ENCODE data around the gene EFHC1.
A peak's percentile ranks its signal among the peaks of the same experiment; 100 is the strongest.

EFHC1 gene

GRCh38 chr6:52496631-52497030 is 76.5 kb downstream of the EFHC1 start:
- H3K4me2 ChIP-seq (ENCODE audit: low read length) = no peak overlapping the region
- H3K36me3 ChIP-seq (ENCODE audit: insufficient read depth, low read length) = peaks cover 60% of the 10 kb centered on the region
- no peak overlapping the region for H3K4me3 ChIP-seq (ENCODE audit: low read length)
- H3K4me1 ChIP-seq (ENCODE audit: control insufficient read depth, insufficient read depth, low read length) = peaks cover 35% of the 10 kb centered on the region
- no peaks in the 10 kb centered on the region for H3K27me3 ChIP-seq (ENCODE audit: control insufficient read depth, insufficient read depth, low read length)
- H3K9me3 ChIP-seq (replicated peaks; ENCODE audit: low read length) = no peaks in the 10 kb centered on the region
- H3K9ac ChIP-seq (ENCODE audit: low read depth, low read length) = no peak overlapping the region

DNA sequence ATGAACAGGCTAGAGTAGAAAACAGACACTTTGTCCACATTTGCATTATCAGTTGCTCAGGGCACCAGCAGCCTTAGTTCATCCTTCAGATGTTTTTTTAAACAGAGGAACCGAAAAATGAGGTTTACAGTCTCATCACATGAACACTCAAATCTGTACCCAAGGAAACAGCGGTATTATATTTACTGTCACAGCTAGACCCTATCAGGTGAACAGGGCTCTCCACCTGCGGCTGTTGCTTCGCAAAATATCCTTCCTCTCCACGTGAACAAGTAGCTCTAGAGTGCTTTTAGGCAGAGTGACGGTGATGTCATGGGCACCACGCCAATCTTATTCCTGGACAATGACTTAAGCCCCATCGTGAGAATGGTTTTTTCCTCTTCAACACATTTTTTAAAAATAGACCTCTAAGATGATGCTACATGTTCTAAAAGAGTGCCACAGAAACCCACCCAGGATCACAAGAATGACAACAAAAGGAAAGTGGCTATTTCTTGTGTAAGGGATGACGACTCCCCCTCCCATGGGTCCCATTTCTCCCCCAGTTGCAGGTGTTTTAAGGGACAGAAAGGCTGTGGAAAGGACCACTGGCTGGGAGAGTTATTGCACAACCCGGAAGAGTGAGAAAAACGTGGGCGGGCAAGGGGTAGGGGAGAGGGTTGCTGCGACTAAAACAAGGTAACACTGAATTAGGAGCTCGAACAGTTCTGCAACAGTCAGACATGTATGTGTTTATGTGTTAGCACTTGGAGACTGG is 77.7 kb downstream of the EFHC1 start:
- Histone ChIP-seq H3K9ac (ENCODE audit: low read depth, low read length) (no peak overlapping the region), H3K4me1 (ENCODE audit: control insufficient read depth, insufficient read depth, low read length) (peaks cover 35% of the 10 kb centered on the region), H3K9me3 (replicated peaks; ENCODE audit: low read length) (no peaks in the 10 kb centered on the region), H3K4me3 (ENCODE audit: low read length) (no peak overlapping the region), H3K27me3 (ENCODE audit: control insufficient read depth, insufficient read depth, low read length) (no peaks in the 10 kb centered on the region), H3K4me2 (ENCODE audit: low read length) (no peak overlapping the region), H3K36me3 (ENCODE audit: insufficient read depth, low read length) (peaks cover 72% of the 10 kb centered on the region)

DNA sequence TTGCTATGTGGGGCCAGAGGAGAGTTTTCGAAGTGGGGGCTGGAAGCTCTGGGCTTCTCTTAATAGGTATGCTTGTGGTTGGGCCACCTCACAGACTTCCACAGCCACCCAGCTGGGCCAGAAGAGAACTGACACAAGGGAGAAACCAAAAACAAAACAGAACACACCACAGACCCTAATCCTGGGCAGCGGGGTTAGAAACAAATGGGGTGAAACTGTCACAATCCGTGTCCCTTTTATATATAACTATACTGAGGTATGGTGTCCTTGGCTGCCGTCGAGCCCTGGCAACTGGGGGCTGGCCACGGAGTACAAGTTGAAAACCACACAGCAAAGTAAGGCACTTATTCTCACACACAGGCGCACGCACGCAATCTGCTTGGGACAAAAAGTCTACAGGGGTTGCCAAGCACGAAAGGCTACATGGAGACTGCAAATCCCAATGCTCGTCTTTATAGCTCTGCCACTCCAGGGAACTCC is 78.4 kb downstream of the EFHC1 start:
- Histone ChIP-seq H3K9me3 (replicated peaks; ENCODE audit: low read length) (no peaks in the 10 kb centered on the region), H3K4me2 (ENCODE audit: low read length) (no peak overlapping the region), H3K36me3 (ENCODE audit: insufficient read depth, low read length) (peaks cover 79% of the 10 kb centered on the region), H3K4me1 (ENCODE audit: control insufficient read depth, insufficient read depth, low read length) (peaks cover 41% of the 10 kb centered on the region), H3K9ac (ENCODE audit: low read depth, low read length) (no peak overlapping the region), H3K4me3 (ENCODE audit: low read length) (no peak overlapping the region), H3K27me3 (ENCODE audit: control insufficient read depth, insufficient read depth, low read length) (no peaks in the 10 kb centered on the region)

GRCh38 chr6:52499026-52499425 is 78.9 kb downstream of the EFHC1 start:
- Histone ChIP-seq H3K9me3 (replicated peaks; ENCODE audit: low read length) (no peaks in the 10 kb centered on the region), H3K4me1 (ENCODE audit: control insufficient read depth, insufficient read depth, low read length) (peaks cover 46% of the 10 kb centered on the region), H3K4me2 (ENCODE audit: low read length) (no peak overlapping the region), H3K36me3 (ENCODE audit: insufficient read depth, low read length) (peaks cover 82% of the 10 kb centered on the region), H3K9ac (ENCODE audit: low read depth, low read length) (peak overlapping the region; percentile 0), H3K27me3 (ENCODE audit: control insufficient read depth, insufficient read depth, low read length) (no peaks in the 10 kb centered on the region), H3K4me3 (ENCODE audit: low read length) (no peak overlapping the region)

DNA sequence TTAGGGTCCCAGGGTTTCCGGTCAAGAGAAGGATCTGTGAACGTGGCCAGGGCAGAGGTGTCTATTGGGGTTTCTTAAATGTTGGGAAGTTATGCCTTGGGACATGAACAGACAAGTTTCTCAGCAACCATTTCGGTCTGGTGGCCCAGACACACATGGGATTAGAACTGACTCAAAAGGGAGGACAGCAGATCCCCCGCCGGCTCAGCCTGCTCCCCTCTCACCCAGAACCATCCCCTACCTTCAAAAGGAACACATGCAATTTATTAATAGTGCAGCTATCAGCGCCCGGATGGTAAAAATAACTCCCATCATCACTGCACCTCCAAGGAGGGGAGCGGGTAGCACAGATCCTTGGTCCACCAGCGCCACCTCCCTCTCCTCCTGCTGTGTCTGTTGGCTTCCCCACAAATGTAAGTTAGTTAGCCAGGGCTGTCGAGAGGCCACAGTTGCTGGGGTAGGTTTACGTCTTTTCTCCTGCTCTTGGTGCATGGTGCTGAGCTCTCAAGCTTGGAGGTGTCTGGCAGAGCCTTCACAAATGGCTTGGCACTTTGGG is 79.6 kb downstream of the EFHC1 start:
- H3K27me3 ChIP-seq (ENCODE audit: control insufficient read depth, insufficient read depth, low read length) = no peaks in the 10 kb centered on the region
- H3K9me3 ChIP-seq (replicated peaks; ENCODE audit: low read length) = no peaks in the 10 kb centered on the region
- H3K9ac ChIP-seq (ENCODE audit: low read depth, low read length) = peak overlapping the region; percentile 0
- peaks cover 89% of the 10 kb centered on the region for H3K36me3 ChIP-seq (ENCODE audit: insufficient read depth, low read length)
- H3K4me1 ChIP-seq (ENCODE audit: control insufficient read depth, insufficient read depth, low read length) = peaks cover 53% of the 10 kb centered on the region
- H3K4me2 ChIP-seq (ENCODE audit: low read length) = no peak overlapping the region
- H3K4me3 ChIP-seq (ENCODE audit: low read length) = no peak overlapping the region

GRCh38 chr6:52500238-52501129 is 80.3 kb downstream of the EFHC1 start:
- H3K36me3 ChIP-seq (ENCODE audit: insufficient read depth, low read length) = peaks cover 89% of the 10 kb centered on the region
- H3K4me2 ChIP-seq (ENCODE audit: low read length) = no peak overlapping the region
- no peak overlapping the region for H3K9ac ChIP-seq (ENCODE audit: low read depth, low read length)
- H3K4me1 ChIP-seq (ENCODE audit: control insufficient read depth, insufficient read depth, low read length) = peaks cover 60% of the 10 kb centered on the region
- no peaks in the 10 kb centered on the region for H3K9me3 ChIP-seq (replicated peaks; ENCODE audit: low read length)
- no peaks in the 10 kb centered on the region for H3K27me3 ChIP-seq (ENCODE audit: control insufficient read depth, insufficient read depth, low read length)
- H3K4me3 ChIP-seq (ENCODE audit: low read length) = no peak overlapping the region

DNA sequence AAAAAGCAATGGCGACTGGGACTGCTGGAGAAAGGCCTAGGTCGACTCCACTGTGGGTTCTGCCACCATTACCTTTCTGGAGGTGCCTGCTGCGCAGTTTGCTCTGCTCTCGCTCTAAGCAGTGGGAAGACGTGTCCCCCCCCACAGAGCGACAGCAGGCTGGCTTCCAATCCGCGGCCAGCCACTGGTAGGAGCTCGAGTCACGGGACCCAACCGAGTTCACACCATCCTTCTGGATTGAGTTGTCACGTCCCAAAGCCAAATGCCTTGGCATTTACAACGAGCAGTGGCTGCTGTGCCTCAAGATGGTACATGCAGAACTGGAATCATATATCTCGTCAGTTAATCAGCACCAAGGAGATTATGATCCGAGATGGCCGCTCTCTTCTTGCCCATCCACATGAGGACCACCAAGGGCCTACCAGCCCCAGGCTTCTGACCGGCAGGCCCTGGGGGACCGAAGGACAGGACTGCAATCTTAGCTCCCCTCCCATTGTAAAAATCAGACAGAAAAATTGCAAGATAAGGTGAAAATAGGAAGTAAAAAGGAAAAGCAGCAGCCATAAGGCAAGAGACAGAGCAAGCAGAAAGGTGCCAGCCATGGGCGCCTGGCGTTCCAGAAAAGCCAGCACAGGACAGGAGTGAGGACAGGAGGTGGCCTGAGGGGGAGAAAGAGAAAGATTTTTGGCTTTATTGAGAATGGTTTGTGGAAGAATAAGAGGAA is 82.3 kb downstream of the EFHC1 start:
- no peaks in the 10 kb centered on the region for H3K27me3 ChIP-seq (ENCODE audit: control insufficient read depth, insufficient read depth, low read length)
- no peak overlapping the region for H3K4me2 ChIP-seq (ENCODE audit: low read length)
- H3K9ac ChIP-seq (ENCODE audit: low read depth, low read length) = peak overlapping the region; percentile 16
- peaks cover 93% of the 10 kb centered on the region for H3K36me3 ChIP-seq (ENCODE audit: insufficient read depth, low read length)
- H3K9me3 ChIP-seq (replicated peaks; ENCODE audit: low read length) = no peaks in the 10 kb centered on the region
- peaks cover 76% of the 10 kb centered on the region for H3K4me1 ChIP-seq (ENCODE audit: control insufficient read depth, insufficient read depth, low read length)
- no peak overlapping the region for H3K4me3 ChIP-seq (ENCODE audit: low read length)

DNA sequence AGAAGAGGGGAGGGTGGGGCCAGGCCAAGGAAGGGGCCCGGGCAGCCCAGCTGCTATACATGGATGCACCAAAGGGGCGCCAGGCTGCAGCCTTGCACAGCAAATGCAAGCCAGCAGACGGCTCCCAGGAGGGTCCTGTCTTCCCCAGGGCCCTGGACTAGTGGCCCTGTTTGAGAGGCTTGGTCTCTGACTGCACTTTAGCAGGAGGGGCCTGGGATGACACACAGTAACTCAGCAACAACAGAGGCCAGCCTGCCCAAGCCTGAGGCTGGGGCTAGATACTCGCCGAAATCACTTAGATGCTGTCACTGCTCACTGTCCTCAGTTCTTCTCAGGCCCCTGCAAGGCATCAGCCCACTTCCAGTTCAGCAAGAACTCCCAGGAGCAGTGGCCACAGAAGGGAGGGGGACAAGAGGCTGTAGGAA is 83.2 kb downstream of the EFHC1 start:
- no peak overlapping the region for H3K4me3 ChIP-seq (ENCODE audit: low read length)

GRCh38 chr6:52503851-52504781 is 84.0 kb downstream of the EFHC1 start:
- no peaks in the 10 kb centered on the region for H3K27me3 ChIP-seq (ENCODE audit: control insufficient read depth, insufficient read depth, low read length)
- H3K36me3 ChIP-seq (ENCODE audit: insufficient read depth, low read length) = peaks cover 95% of the 10 kb centered on the region
- no peaks in the 10 kb centered on the region for H3K9me3 ChIP-seq (replicated peaks; ENCODE audit: low read length)
- peak overlapping the region; percentile 53 for H3K9ac ChIP-seq (ENCODE audit: low read depth, low read length)
- peak overlapping the region; percentile 53 for H3K4me2 ChIP-seq (ENCODE audit: low read length)
- peaks cover 81% of the 10 kb centered on the region for H3K4me1 ChIP-seq (ENCODE audit: control insufficient read depth, insufficient read depth, low read length)
- no peak overlapping the region for H3K4me3 ChIP-seq (ENCODE audit: low read length)

More for the DNA sequence above, 83.2 kb downstream of the EFHC1 start:
- no peak overlapping the region for H3K4me2 ChIP-seq (ENCODE audit: low read length)
- H3K4me1 ChIP-seq (ENCODE audit: control insufficient read depth, insufficient read depth, low read length) = peaks cover 81% of the 10 kb centered on the region
- H3K27me3 ChIP-seq (ENCODE audit: control insufficient read depth, insufficient read depth, low read length) = no peaks in the 10 kb centered on the region
- H3K36me3 ChIP-seq (ENCODE audit: insufficient read depth, low read length) = peaks cover 97% of the 10 kb centered on the region
- H3K9me3 ChIP-seq (replicated peaks; ENCODE audit: low read length) = no peaks in the 10 kb centered on the region
- H3K9ac ChIP-seq (ENCODE audit: low read depth, low read length) = peak overlapping the region; percentile 53

GRCh38 chr6:52504782-52505136 is 84.6 kb downstream of the EFHC1 start:
- Histone ChIP-seq H3K9me3 (replicated peaks; ENCODE audit: low read length) (no peaks in the 10 kb centered on the region), H3K4me3 (ENCODE audit: low read length) (no peak overlapping the region), H3K9ac (ENCODE audit: low read depth, low read length) (peak overlapping the region; percentile 53), H3K4me2 (ENCODE audit: low read length) (peak overlapping the region; percentile 53), H3K27me3 (ENCODE audit: control insufficient read depth, insufficient read depth, low read length) (no peaks in the 10 kb centered on the region), H3K4me1 (ENCODE audit: control insufficient read depth, insufficient read depth, low read length) (peaks cover 81% of the 10 kb centered on the region), H3K36me3 (ENCODE audit: insufficient read depth, low read length) (peaks cover 93% of the 10 kb centered on the region)

All from skeletal muscle satellite cell (primary cell).